Measurements from ENCODE around the gene TYW1. TPM values are rescaled to one million over a fixed set of nuclear protein-coding genes. Genes with fewer than 3 reads are reported as not detected.

The TYW1 gene
- total RNA-seq, 1 experiment from 2014 or later: 15.3 TPM

GRCh38 chr7:66952343-66953043, 44.1 kb upstream of the TYW1 start:
- H3K27me3 Mint-ChIP-seq (ENCODE audit: low read depth): no peaks in the 10 kb centered on the region
- no peaks in the 10 kb centered on the region for H3K9me3 Mint-ChIP-seq
- no peaks in the 10 kb centered on the region for H3K4me1 Mint-ChIP-seq
- H3K36me3 Mint-ChIP-seq: peaks cover 53% of the 10 kb centered on the region
- ChIA-PET CTCF (no interaction called here), POLR2A (no interaction called here)
- H3K4me3 Mint-ChIP-seq: no peak overlapping the region
- TF ChIP-seq ZNF396 (CRISPR knock-in tag; IDR thresholded peaks at IDR 0.05; ENCODE audit: borderline replicate concordance): no peak
- TF ChIP-seq ZNF138 (CRISPR knock-in tag; conservative IDR thresholded peaks at IDR 0.05): no peak
- no peak for TF ChIP-seq GTF2I (CRISPR knock-in tag; conservative IDR thresholded peaks at IDR 0.05)
- TF ChIP-seq MXD4 (CRISPR knock-in tag; IDR thresholded peaks at IDR 0.05; ENCODE audit: borderline replicate concordance): no peak
- TF ChIP-seq GRHL2 (CRISPR knock-in tag; IDR thresholded peaks at IDR 0.05; ENCODE audit: insufficient replicate concordance, severe bottlenecking): no peak
- TF ChIP-seq TP53 (CRISPR knock-in tag; IDR thresholded peaks at IDR 0.05): no peak
- no peak for TF ChIP-seq ZMAT4 (CRISPR knock-in tag; IDR thresholded peaks at IDR 0.05)
- no peak for TF ChIP-seq PRRX2 (CRISPR knock-in tag; IDR thresholded peaks at IDR 0.05)
- TF ChIP-seq, protein P1, sequence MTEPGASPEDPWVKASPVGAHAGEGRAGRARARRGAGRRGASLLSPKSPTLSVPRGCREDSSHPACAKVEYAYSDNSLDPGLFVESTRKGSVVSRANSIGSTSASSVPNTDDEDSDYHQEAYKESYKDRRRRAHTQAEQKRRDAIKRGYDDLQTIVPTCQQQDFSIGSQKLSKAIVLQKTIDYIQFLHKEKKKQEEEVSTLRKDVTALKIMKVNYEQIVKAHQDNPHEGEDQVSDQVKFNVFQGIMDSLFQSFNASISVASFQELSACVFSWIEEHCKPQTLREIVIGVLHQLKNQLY (CRISPR knock-in tag; IDR thresholded peaks at IDR 0.05): no peak
- TF ChIP-seq USF1 (CRISPR knock-in tag; IDR thresholded peaks at IDR 0.05): no peak
- TF ChIP-seq NFYB (CRISPR knock-in tag; conservative IDR thresholded peaks at IDR 0.05; ENCODE audit: low read depth): no peak
- TF ChIP-seq ZBTB43 (CRISPR knock-in tag; IDR thresholded peaks at IDR 0.05): no peak
- no peak for TF ChIP-seq ZNF219 (CRISPR knock-in tag; IDR thresholded peaks at IDR 0.05; ENCODE audit: borderline replicate concordance)
- no peak for TF ChIP-seq ZNF512 (CRISPR knock-in tag; IDR thresholded peaks at IDR 0.05; ENCODE audit: borderline replicate concordance)
- TF ChIP-seq, protein P2, sequence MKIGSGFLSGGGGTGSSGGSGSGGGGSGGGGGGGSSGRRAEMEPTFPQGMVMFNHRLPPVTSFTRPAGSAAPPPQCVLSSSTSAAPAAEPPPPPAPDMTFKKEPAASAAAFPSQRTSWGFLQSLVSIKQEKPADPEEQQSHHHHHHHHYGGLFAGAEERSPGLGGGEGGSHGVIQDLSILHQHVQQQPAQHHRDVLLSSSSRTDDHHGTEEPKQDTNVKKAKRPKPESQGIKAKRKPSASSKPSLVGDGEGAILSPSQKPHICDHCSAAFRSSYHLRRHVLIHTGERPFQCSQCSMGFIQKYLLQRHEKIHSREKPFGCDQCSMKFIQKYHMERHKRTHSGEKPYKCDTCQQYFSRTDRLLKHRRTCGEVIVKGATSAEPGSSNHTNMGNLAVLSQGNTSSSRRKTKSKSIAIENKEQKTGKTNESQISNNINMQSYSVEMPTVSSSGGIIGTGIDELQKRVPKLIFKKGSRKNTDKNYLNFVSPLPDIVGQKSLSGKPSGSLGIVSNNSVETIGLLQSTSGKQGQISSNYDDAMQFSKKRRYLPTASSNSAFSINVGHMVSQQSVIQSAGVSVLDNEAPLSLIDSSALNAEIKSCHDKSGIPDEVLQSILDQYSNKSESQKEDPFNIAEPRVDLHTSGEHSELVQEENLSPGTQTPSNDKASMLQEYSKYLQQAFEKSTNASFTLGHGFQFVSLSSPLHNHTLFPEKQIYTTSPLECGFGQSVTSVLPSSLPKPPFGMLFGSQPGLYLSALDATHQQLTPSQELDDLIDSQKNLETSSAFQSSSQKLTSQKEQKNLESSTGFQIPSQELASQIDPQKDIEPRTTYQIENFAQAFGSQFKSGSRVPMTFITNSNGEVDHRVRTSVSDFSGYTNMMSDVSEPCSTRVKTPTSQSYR (CRISPR knock-in tag; IDR thresholded peaks at IDR 0.05): no peak
- TF ChIP-seq E2F4 (CRISPR knock-in tag; IDR thresholded peaks at IDR 0.05; ENCODE audit: borderline replicate concordance, low read depth): no peak
- peak; percentile 51; the same call in 1 of the 2 replicates for ATAC-seq
- DNase-seq (ENCODE audit: low spot score): no peak
- peak overlapping the region; percentile 88 for H3K27ac Mint-ChIP-seq
